T-helper 22 cell (primary cell): Measurements from ENCODE around the gene CCSER2.

Experiments
- DNase-seq: peaks from one replicate; pipeline ENCODE4 v3.0.0-alpha.2; 2020; ENCODE audit warnings: low read depth

The CCSER2 gene

GRCh38 chr10:84348860-84349259, 20.5 kb downstream of the CCSER2 start:
- DNase-seq: no peak

GRCh38 chr10:84352251-84352842, 24.0 kb downstream of the CCSER2 start:
- peak; percentile 31 for DNase-seq

- DNase-seq: no peak
Measured at GRCh38 chr10:84353052-84353803, 24.8 kb downstream of the CCSER2 start.

GRCh38 chr10:84354623-84355022, 26.2 kb downstream of the CCSER2 start:
- no peak for DNase-seq

GRCh38 chr10:84355106-84355505, 26.7 kb downstream of the CCSER2 start:
- DNase-seq: no peak

- DNase-seq: no peak
Measured at GRCh38 chr10:84356928-84357327, 28.5 kb downstream of the CCSER2 start.

- DNase-seq: no peak
Measured at GRCh38 chr10:84358743-84359142, 30.4 kb downstream of the CCSER2 start.

- DNase-seq: no peak
Measured at GRCh38 chr10:84360637-84361365, 32.4 kb downstream of the CCSER2 start.

- no peak for DNase-seq
Measured at GRCh38 chr10:84365335-84365881, 37.0 kb downstream of the CCSER2 start.

GRCh38 chr10:84366041-84366440, 37.7 kb downstream of the CCSER2 start:
- DNase-seq: no peak

- no peak for DNase-seq
Measured at GRCh38 chr10:84367256-84367655, 38.9 kb downstream of the CCSER2 start.

- no peak for DNase-seq
Measured at GRCh38 chr10:84368828-84369227, 40.4 kb downstream of the CCSER2 start.

GRCh38 chr10:84370283-84370682, 41.9 kb downstream of the CCSER2 start:
- DNase-seq: no peak

- DNase-seq: no peak
Measured at GRCh38 chr10:84371944-84372343, 43.6 kb downstream of the CCSER2 start.

GRCh38 chr10:84373000-84373399, 44.6 kb downstream of the CCSER2 start:
- DNase-seq: no peak

- no peak for DNase-seq
Measured at GRCh38 chr10:84374455-84374854, 46.1 kb downstream of the CCSER2 start.

- no peak for DNase-seq
Measured at GRCh38 chr10:84375011-84375410, 46.6 kb downstream of the CCSER2 start.

- DNase-seq: no peak
Measured at GRCh38 chr10:84375881-84376280, 47.5 kb downstream of the CCSER2 start.

GRCh38 chr10:84388148-84388547, 59.8 kb downstream of the CCSER2 start:
- DNase-seq: no peak

GRCh38 chr10:84390364-84390763, 62.0 kb downstream of the CCSER2 start:
- DNase-seq: no peak

GRCh38 chr10:84391326-84391725, 62.9 kb downstream of the CCSER2 start:
- no peak for DNase-seq

- no peak for DNase-seq
Measured at GRCh38 chr10:84392181-84392580, 63.8 kb downstream of the CCSER2 start.

- no peak for DNase-seq
Measured at GRCh38 chr10:84395581-84395980, 67.2 kb downstream of the CCSER2 start.
